Sigmoid colon (tissue), 4 donors: Measurements from ENCODE around the gene FADD.

Experiments used
- EP300 ChIP-seq, 4 donors: sonication (generic); formaldehyde crosslinking; IDR thresholded peaks; one replicate each; pipeline ENCODE4 v1.6.1; 2017; ENCODE audit warnings: antibody characterized with exemption in 4 of 4
- POLR2A ChIP-seq, 2 donors: fragments of 450-650 bp; IDR thresholded peaks; one replicate each; pipeline ENCODE4 v1.6.1; 2016; ENCODE audit warnings: antibody characterized with exemption in 2 of 2, mild to moderate bottlenecking in 2 of 2, moderate library complexity in 2 of 2
- POLR2AphosphoS5 ChIP-seq, 4 donors: sonication (generic); formaldehyde crosslinking; IDR thresholded peaks; one replicate each; pipeline ENCODE4 v1.6.1; 2017; ENCODE audit warnings: antibody characterized with exemption in 4 of 4
- TF ChIP-seq, protein P1 (sequence below), 4 experiments: fragments of 450-650 bp in 3 of 4; fragments of 200-600 bp in 1 of 4; IDR thresholded peaks; one replicate each; pipeline ENCODE4 v1.5.1; 2016 to 2019; ENCODE audit warnings: antibody characterized with exemption in 4 of 4, mild to moderate bottlenecking in 3 of 4, moderate library complexity in 2 of 4

GRCh38 chr11:70247710-70248072, 44.6 kb downstream of the FADD start:
- TF ChIP-seq, protein P1, sequence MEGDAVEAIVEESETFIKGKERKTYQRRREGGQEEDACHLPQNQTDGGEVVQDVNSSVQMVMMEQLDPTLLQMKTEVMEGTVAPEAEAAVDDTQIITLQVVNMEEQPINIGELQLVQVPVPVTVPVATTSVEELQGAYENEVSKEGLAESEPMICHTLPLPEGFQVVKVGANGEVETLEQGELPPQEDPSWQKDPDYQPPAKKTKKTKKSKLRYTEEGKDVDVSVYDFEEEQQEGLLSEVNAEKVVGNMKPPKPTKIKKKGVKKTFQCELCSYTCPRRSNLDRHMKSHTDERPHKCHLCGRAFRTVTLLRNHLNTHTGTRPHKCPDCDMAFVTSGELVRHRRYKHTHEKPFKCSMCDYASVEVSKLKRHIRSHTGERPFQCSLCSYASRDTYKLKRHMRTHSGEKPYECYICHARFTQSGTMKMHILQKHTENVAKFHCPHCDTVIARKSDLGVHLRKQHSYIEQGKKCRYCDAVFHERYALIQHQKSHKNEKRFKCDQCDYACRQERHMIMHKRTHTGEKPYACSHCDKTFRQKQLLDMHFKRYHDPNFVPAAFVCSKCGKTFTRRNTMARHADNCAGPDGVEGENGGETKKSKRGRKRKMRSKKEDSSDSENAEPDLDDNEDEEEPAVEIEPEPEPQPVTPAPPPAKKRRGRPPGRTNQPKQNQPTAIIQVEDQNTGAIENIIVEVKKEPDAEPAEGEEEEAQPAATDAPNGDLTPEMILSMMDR (IDR thresholded peaks at IDR 0.05): no peak
- TF ChIP-seq EP300 (IDR thresholded peaks at IDR 0.05) (no peak), POLR2AphosphoS5 (IDR thresholded peaks at IDR 0.05) (no peak), POLR2A (IDR thresholded peaks at IDR 0.05) (no peak)
